WTC11 (cell line): ENCODE results near the gene SYT1. TPM values are rescaled to one million over a fixed set of nuclear protein-coding genes. Genes with fewer than 3 reads are reported as not detected.

Experiments
- ATAC-seq: fragments of 200-7000 bp; cut with Tn5 transposase; 2 replicates; pipeline ENCODE4 v1.10.0; 2021; ENCODE audit warnings: mild to moderate bottlenecking, moderate library complexity
- CTCF ChIA-PET: fragments of 300-600 bp; sonication (Branson Sonifier 250); formaldehyde crosslinking; loops from one replicate; lab custom pipeline; 2021; ENCODE audit warnings: antibody characterized with exemption; lab: Charles Lee
- POLR2A ChIA-PET: fragments of 350-600 bp; sonication (Branson Sonifier 250); formaldehyde crosslinking; loops from one replicate; lab custom pipeline; 2021; ENCODE audit warnings: antibody characterized with exemption; lab: Charles Lee
- DNase-seq: peaks from one replicate; pipeline ENCODE4 v3.0.0; 2021; ENCODE audit warnings: low spot score
- H3K27ac Mint-ChIP-seq: 2 replicates; pipeline ENCODE4 v1.8.0; 2021; ENCODE audit warnings: mixed read lengths
- H3K27me3 Mint-ChIP-seq: 2 replicates; pipeline ENCODE4 v1.8.0; 2021; ENCODE audit warnings: low read depth, mild to moderate bottlenecking, moderate library complexity, mixed read lengths
- H3K36me3 Mint-ChIP-seq: 2 replicates; pipeline ENCODE4 v1.8.0; 2021; ENCODE audit warnings: mixed read lengths
- H3K4me1 Mint-ChIP-seq: 2 replicates; pipeline ENCODE4 v1.8.0; 2022; ENCODE audit warnings: mixed read lengths
- H3K4me3 Mint-ChIP-seq: 2 replicates; pipeline ENCODE4 v1.8.0; 2021; ENCODE audit warnings: mild to moderate bottlenecking, moderate library complexity, mixed read lengths
- H3K9me3 Mint-ChIP-seq: 2 replicates; pipeline ENCODE4 v1.8.0; 2021; ENCODE audit warnings: mixed read lengths
- ATF6 ChIP-seq: sonication (generic); formaldehyde crosslinking; IDR thresholded peaks from 2 replicates; pipeline ENCODE4 v1.8.1; 2023; ENCODE audit warnings: mild to moderate bottlenecking, missing genetic modification reagents
- CBFB ChIP-seq: sonication (generic); formaldehyde crosslinking; IDR thresholded peaks from 2 replicates; pipeline ENCODE4 v1.8.1; 2022; ENCODE audit warnings: mild to moderate bottlenecking, low read depth, missing genetic modification reagents
- CDX4 ChIP-seq: fragments of 250-450 bp; sonication (Bioruptor Pico); IDR thresholded peaks from 2 replicates; pipeline ENCODE4 v1.9.0; 2021; ENCODE audit warnings: moderate library complexity, mild to moderate bottlenecking, inconsistent platforms, borderline replicate concordance
- CREM ChIP-seq: sonication (generic); formaldehyde crosslinking; IDR thresholded peaks from 2 replicates; pipeline ENCODE4 v1.8.1; 2022; ENCODE audit warnings: mild to moderate bottlenecking, missing genetic modification reagents, moderate library complexity
- E2F4 ChIP-seq: sonication (generic); formaldehyde crosslinking; IDR thresholded peaks from 2 replicates; pipeline ENCODE4 v1.8.1; 2022; ENCODE audit warnings: low read depth, mild to moderate bottlenecking, moderate library complexity, missing genetic modification reagents, borderline replicate concordance
- FOXJ3 ChIP-seq: sonication (generic); formaldehyde crosslinking; IDR thresholded peaks from 2 replicates; pipeline ENCODE4 v1.9.0; 2021; ENCODE audit warnings: missing genetic modification reagents, mild to moderate bottlenecking, borderline replicate concordance
- FOXP1 ChIP-seq: sonication (generic); formaldehyde crosslinking; IDR thresholded peaks from 2 replicates; pipeline ENCODE4 v1.8.0; 2022; ENCODE audit warnings: missing genetic modification reagents, mild to moderate bottlenecking, moderate library complexity, borderline replicate concordance
- GTF2I ChIP-seq: fragments of 250-450 bp; sonication (Bioruptor Pico); conservative IDR thresholded peaks from 2 replicates; pipeline ENCODE4 v1.4.0; 2021; ENCODE audit warnings: mild to moderate bottlenecking
- HMGA2 ChIP-seq: fragments of 250-450 bp; sonication (Bioruptor Pico); IDR thresholded peaks from 2 replicates; pipeline ENCODE4 v1.4.0; 2021; ENCODE audit warnings: mild to moderate bottlenecking, moderate library complexity
- IRF2 ChIP-seq: sonication (generic); formaldehyde crosslinking; IDR thresholded peaks from 2 replicates; pipeline ENCODE4 v1.8.0; 2022; ENCODE audit warnings: low read depth, missing genetic modification reagents, borderline replicate concordance
- JAZF1 ChIP-seq: fragments of 250-450 bp; sonication (Bioruptor Pico); IDR thresholded peaks from 2 replicates; pipeline ENCODE4 v1.9.0; 2021; ENCODE audit warnings: moderate library complexity, mild to moderate bottlenecking, inconsistent platforms
- RELA ChIP-seq: sonication (generic); formaldehyde crosslinking; IDR thresholded peaks from 2 replicates; pipeline ENCODE4 v1.8.1; 2022; ENCODE audit warnings: missing genetic modification reagents, mild to moderate bottlenecking, borderline replicate concordance
- SOX15 ChIP-seq: fragments of 250-450 bp; sonication (Bioruptor Pico); IDR thresholded peaks from 2 replicates; pipeline ENCODE4 v1.9.0; 2021; ENCODE audit warnings: mild to moderate bottlenecking
- ZBTB43 ChIP-seq: sonication (generic); formaldehyde crosslinking; IDR thresholded peaks from 2 replicates; pipeline ENCODE4 v1.8.1; 2023; ENCODE audit warnings: mild to moderate bottlenecking, missing genetic modification reagents
- ZNF281 ChIP-seq: sonication (generic); formaldehyde crosslinking; IDR thresholded peaks from 2 replicates; pipeline ENCODE4 v1.8.0; 2023; ENCODE audit warnings: mild to moderate bottlenecking, missing genetic modification reagents
- ZNF396 ChIP-seq: fragments of 250-450 bp; sonication (Bioruptor Pico); IDR thresholded peaks from 2 replicates; pipeline ENCODE4 v1.8.0; 2021; ENCODE audit warnings: mild to moderate bottlenecking, moderate library complexity, borderline replicate concordance
- ZNF416 ChIP-seq: fragments of 250-450 bp; sonication (Bioruptor Pico); IDR thresholded peaks from 2 replicates; pipeline ENCODE4 v1.9.0; 2021; ENCODE audit warnings: mild to moderate bottlenecking, inconsistent platforms
- ZNF512 ChIP-seq: sonication (generic); formaldehyde crosslinking; IDR thresholded peaks from 2 replicates; pipeline ENCODE4 v1.8.1; 2022; ENCODE audit warnings: missing genetic modification reagents, borderline replicate concordance
- total RNA-seq: library from RNA; stranded (reverse); gene quantifications from 3 replicates; pipeline ENCODE4 v1.2.3, GENCODE V29; 2021

The SYT1 gene
- total RNA-seq, 1 experiment from 2014 or later = 45.2 TPM

- TF ChIP-seq ZNF396 (CRISPR knock-in tag) = no peak
These were observed 274.3 kb downstream of the SYT1 start (continued) for GRCh38 chr12:79138872-79139271.

GRCh38 chr12:79140711-79141110 is 276.1 kb downstream of the SYT1 start:
- Mint-ChIP-seq H3K4me1 (peaks cover 5% of the 10 kb centered on the region), H3K27me3 (no peaks in the 10 kb centered on the region), H3K4me3 (no peak overlapping the region), H3K27ac (no peak overlapping the region), H3K36me3 (no peaks in the 10 kb centered on the region), H3K9me3 (no peaks in the 10 kb centered on the region)
- TF ChIP-seq JAZF1 (CRISPR knock-in tag) = no peak
- TF ChIP-seq FOXP1 = no peak
- no peak for TF ChIP-seq ZBTB43
- TF ChIP-seq CREM (CRISPR knock-in tag) = no peak
- POLR2A ChIA-PET = no interaction called here
- CTCF ChIA-PET = interaction anchor here (0.5 kb wide), 1 partner anchor 8 kb away, joined by 6 read pairs; no protein-coding TSS in a partner anchor
- no peak for DNase-seq
- ATAC-seq = no peak

- ATAC-seq = no peak
- H3K36me3 Mint-ChIP-seq = no peaks in the 10 kb centered on the region
- DNase-seq = no peak
- H3K4me1 Mint-ChIP-seq = peaks cover 5% of the 10 kb centered on the region
- H3K4me3 Mint-ChIP-seq = no peak overlapping the region
- CTCF ChIA-PET = interaction anchor here (1.1 to 1.2 kb wide), 2 partner anchors 20 to 203 kb away, joined by 3 to 4 read pairs; no protein-coding TSS in a partner anchor
- POLR2A ChIA-PET = no interaction called here
- H3K9me3 Mint-ChIP-seq = no peaks in the 10 kb centered on the region
- H3K27me3 Mint-ChIP-seq = no peaks in the 10 kb centered on the region
- no peak for TF ChIP-seq ZNF281 (CRISPR knock-in tag)
- TF ChIP-seq ZNF416 (CRISPR knock-in tag) = no peak
- TF ChIP-seq FOXJ3 (CRISPR knock-in tag) = no peak
- TF ChIP-seq ATF6 (CRISPR knock-in tag) = no peak
- TF ChIP-seq RELA (CRISPR knock-in tag) = no peak
- no peak for TF ChIP-seq CBFB (CRISPR knock-in tag)
- no peak for TF ChIP-seq SOX15 (CRISPR knock-in tag)
- TF ChIP-seq CDX4 (CRISPR knock-in tag) = no peak
- TF ChIP-seq GTF2I = no peak
- TF ChIP-seq HMGA2 (CRISPR knock-in tag) = no peak
- no peak for TF ChIP-seq IRF2
- no peak for TF ChIP-seq E2F4
- TF ChIP-seq ZNF512 = no peak
- TF ChIP-seq, all 79 proteins: peak for 0
- H3K27ac Mint-ChIP-seq = no peak overlapping the region
These were observed 277.2 kb downstream of the SYT1 start for GRCh38 chr12:79141776-79142175.
